K562 (cell line): ENCODE measurements around the gene CIB1. TPM values are rescaled to one million over a fixed set of nuclear protein-coding genes. Genes with fewer than 3 reads are reported as not detected.

Source experiments
- BDP1 ChIP-seq: IDR thresholded peaks from 3 replicates; pipeline ENCODE4 v1.6.1; 2011; ENCODE audit not compliant: insufficient read length, insufficient read depth
- CBX5 ChIP-seq: IDR thresholded peaks from 2 replicates; pipeline ENCODE4 v1.6.1; 2014; ENCODE audit warnings: low read depth, borderline replicate concordance
- DDX20 ChIP-seq: fragments of 450-650 bp; IDR thresholded peaks from 2 replicates; pipeline ENCODE4 v1.6.1; 2016; ENCODE audit warnings: missing genetic modification characterization, low read depth, mild to moderate bottlenecking, missing compliant biosample characterization, moderate library complexity
- ELF2 ChIP-seq: fragments of 250-450 bp; sonication (Bioruptor Pico); IDR thresholded peaks from 2 replicates; pipeline ENCODE4 v1.5.0; 2021; ENCODE audit warnings: mild to moderate bottlenecking
- ETS1 ChIP-seq: conservative IDR thresholded peaks from 2 replicates; pipeline ENCODE4 v1.6.1; 2011; ENCODE audit warnings: low read depth, mild to moderate bottlenecking, low read length; ENCODE audit not compliant: control insufficient read depth
- FOXK1 ChIP-seq: sonication (generic); formaldehyde crosslinking; IDR thresholded peaks from 2 replicates; pipeline ENCODE4 v1.8.0; 2022; ENCODE audit warnings: missing genetic modification reagents, mild to moderate bottlenecking, borderline replicate concordance
- HDAC6 ChIP-seq: IDR thresholded peaks from 2 replicates; pipeline ENCODE4 v1.6.1; 2012; ENCODE audit warnings: low read depth, mild to moderate bottlenecking, control low read depth, inconsistent platforms, low read length, moderate library complexity
- HOXB6 ChIP-seq: fragments of 250-450 bp; sonication (Bioruptor Pico); IDR thresholded peaks from 2 replicates; pipeline ENCODE4 v1.5.1; 2022; ENCODE audit warnings: mild to moderate bottlenecking, borderline replicate concordance
- KAT7 ChIP-seq: sonication (generic); formaldehyde crosslinking; IDR thresholded peaks from 2 replicates; pipeline ENCODE4 v1.8.0; 2022; ENCODE audit warnings: missing genetic modification reagents, mild to moderate bottlenecking, borderline replicate concordance
- KDM5B ChIP-seq: fragments of 200-600 bp; sonication (generic); IDR thresholded peaks from 2 replicates; pipeline ENCODE4 v1.6.1; 2012; ENCODE audit warnings: low read depth, mild to moderate bottlenecking, moderate library complexity, low read length, control low read depth, inconsistent platforms; ENCODE audit not compliant: insufficient replicate concordance
- NCOR1 ChIP-seq: fragments of 450-650 bp; IDR thresholded peaks from 2 replicates; pipeline ENCODE4 v1.6.1; 2016; ENCODE audit warnings: mild to moderate bottlenecking, moderate library complexity
- NFIC ChIP-seq: fragments of 450-650 bp; IDR thresholded peaks from 2 replicates; pipeline ENCODE4 v1.6.1; 2017; ENCODE audit warnings: mild to moderate bottlenecking, inconsistent platforms
- POLR3A ChIP-seq: IDR thresholded peaks from 2 replicates; pipeline ENCODE4 v1.6.1; 2011; ENCODE audit warnings: borderline replicate concordance, mild to moderate bottlenecking, moderate library complexity; ENCODE audit not compliant: insufficient read length, insufficient read depth; ENCODE audit errors: extremely low read depth
- RBFOX2 ChIP-seq: fragments of 200-400 bp; formaldehyde crosslinking; IDR thresholded peaks from 2 replicates; pipeline ENCODE4 v1.6.1; 2017; ENCODE audit warnings: low read depth, mild to moderate bottlenecking, low read length, moderate library complexity
- TAF9B ChIP-seq: fragments of 450-650 bp; IDR thresholded peaks from 2 replicates; pipeline ENCODE4 v1.6.1; 2018; ENCODE audit warnings: mild to moderate bottlenecking; ENCODE audit not compliant: partially characterized antibody
- TFAM ChIP-seq: fragments of 250-450 bp; sonication (Bioruptor Pico); conservative IDR thresholded peaks from 2 replicates; pipeline ENCODE4 v1.5.0; 2021; ENCODE audit warnings: mild to moderate bottlenecking, moderate library complexity
- XRCC5 ChIP-seq: fragments of 200-400 bp; formaldehyde crosslinking; IDR thresholded peaks from 2 replicates; pipeline ENCODE4 v1.6.1; 2017; ENCODE audit warnings: low read depth, mild to moderate bottlenecking, low read length
- YBX1 ChIP-seq: fragments of 450-650 bp; IDR thresholded peaks from 2 replicates; pipeline ENCODE4 v1.7.1; 2016; ENCODE audit warnings: mild to moderate bottlenecking
- ZNF12 ChIP-seq: sonication (generic); formaldehyde crosslinking; IDR thresholded peaks from 2 replicates; pipeline ENCODE4 v1.4.0; 2020; ENCODE audit warnings: mild to moderate bottlenecking, missing genetic modification reagents
- ZNF23 ChIP-seq: fragments of 250-450 bp; sonication (Bioruptor Pico); IDR thresholded peaks from 2 replicates; pipeline ENCODE4 v1.4.0; 2020; ENCODE audit warnings: mild to moderate bottlenecking
- ZNF766 ChIP-seq: fragments of 200-800 bp; sonication (Bioruptor generic); conservative IDR thresholded peaks from 2 replicates; pipeline ENCODE4 v1.6.1; 2016; ENCODE audit warnings: missing genetic modification characterization, missing compliant biosample characterization
- ZSCAN29 ChIP-seq: fragments of 450-650 bp; IDR thresholded peaks from 2 replicates; pipeline ENCODE4 v1.6.1; 2017
- polyA plus RNA-seq, 8 experiments: library from polyadenylated mRNA; depleted of rRNA in 4 of 8; stranded (reverse) in 5 of 8; unstranded in 3 of 8; fragments of >200 nt; fragmentation: Nextera tagmentation in 2 of 8; fragmentation: Illumina TruSeq in 1 of 8; extraction: Ambion mirVana in 2 of 8; extraction: Trizol in 1 of 8; gene quantifications; 2 replicates each; pipeline versions ENCODE4 v1.2.1 to v1.2.3, GENCODE V29; 2011 to 2014; ENCODE audit warnings: inconsistent platforms in 1 of 8, missing spikeins in 1 of 8
- total RNA-seq, 7 experiments: library from RNA; depleted of rRNA in 6 of 7; stranded (reverse); fragments of >200 nt in 6 of 7; fragmentation: Illumina TruSeq in 2 of 7; extraction: Trizol in 2 of 7; gene quantifications; 2 replicates each; pipeline versions ENCODE4 v1.2.1 to v1.2.3, GENCODE V29; 2011 to 2021; ENCODE audit warnings: low replicate concordance in 1 of 7
- TF ChIP-seq, protein P1 (sequence below): fragments of 450-650 bp; IDR thresholded peaks from 2 replicates; pipeline ENCODE4 v1.6.1; 2016; ENCODE audit warnings: mild to moderate bottlenecking
- TF ChIP-seq, protein P2 (sequence below): sonication (generic); formaldehyde crosslinking; IDR thresholded peaks from 2 replicates; pipeline ENCODE4 v1.8.0; 2022; ENCODE audit warnings: mild to moderate bottlenecking, missing genetic modification reagents
- TF ChIP-seq, protein P3 (sequence below): sonication (generic); formaldehyde crosslinking; IDR thresholded peaks from 2 replicates; pipeline ENCODE4 v1.8.1; 2023; ENCODE audit warnings: mild to moderate bottlenecking, missing genetic modification reagents, moderate library complexity

Gene CIB1
- total and polyA plus RNA-seq, 9 of the 15 experiments (the other 6 are each of a cell fraction or from before 2014, with no cell fraction given): 14.9 to 136 (median 64.5) TPM

- TF ChIP-seq, protein P1, sequence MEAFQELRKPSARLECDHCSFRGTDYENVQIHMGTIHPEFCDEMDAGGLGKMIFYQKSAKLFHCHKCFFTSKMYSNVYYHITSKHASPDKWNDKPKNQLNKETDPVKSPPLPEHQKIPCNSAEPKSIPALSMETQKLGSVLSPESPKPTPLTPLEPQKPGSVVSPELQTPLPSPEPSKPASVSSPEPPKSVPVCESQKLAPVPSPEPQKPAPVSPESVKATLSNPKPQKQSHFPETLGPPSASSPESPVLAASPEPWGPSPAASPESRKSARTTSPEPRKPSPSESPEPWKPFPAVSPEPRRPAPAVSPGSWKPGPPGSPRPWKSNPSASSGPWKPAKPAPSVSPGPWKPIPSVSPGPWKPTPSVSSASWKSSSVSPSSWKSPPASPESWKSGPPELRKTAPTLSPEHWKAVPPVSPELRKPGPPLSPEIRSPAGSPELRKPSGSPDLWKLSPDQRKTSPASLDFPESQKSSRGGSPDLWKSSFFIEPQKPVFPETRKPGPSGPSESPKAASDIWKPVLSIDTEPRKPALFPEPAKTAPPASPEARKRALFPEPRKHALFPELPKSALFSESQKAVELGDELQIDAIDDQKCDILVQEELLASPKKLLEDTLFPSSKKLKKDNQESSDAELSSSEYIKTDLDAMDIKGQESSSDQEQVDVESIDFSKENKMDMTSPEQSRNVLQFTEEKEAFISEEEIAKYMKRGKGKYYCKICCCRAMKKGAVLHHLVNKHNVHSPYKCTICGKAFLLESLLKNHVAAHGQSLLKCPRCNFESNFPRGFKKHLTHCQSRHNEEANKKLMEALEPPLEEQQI: no peak
- TF ChIP-seq ZSCAN29: no peak
- no peak for TF ChIP-seq KAT7
- TF ChIP-seq, protein P2, sequence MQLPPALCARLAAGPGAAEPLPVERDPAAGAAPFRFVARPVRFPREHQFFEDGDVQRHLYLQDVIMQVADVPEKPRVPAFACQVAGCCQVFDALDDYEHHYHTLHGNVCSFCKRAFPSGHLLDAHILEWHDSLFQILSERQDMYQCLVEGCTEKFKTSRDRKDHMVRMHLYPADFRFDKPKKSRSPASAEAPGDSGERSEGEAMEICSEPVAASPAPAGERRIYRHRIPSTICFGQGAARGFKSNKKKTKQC (CRISPR knock-in tag): no peak
- no peak for TF ChIP-seq CBX5
- no peak for TF ChIP-seq ZNF766
- TF ChIP-seq TFAM: no peak
- TF ChIP-seq ELF2 (CRISPR knock-in tag): 0 out of 2 replicates have a peak, but pooled peaks have one; percentile 65
- peak; percentile 61 for TF ChIP-seq NFIC
- no peak for TF ChIP-seq NCOR1
- no peak for TF ChIP-seq TAF9B
- no peak for TF ChIP-seq ZNF23
- TF ChIP-seq POLR3A: no peak
- no peak for TF ChIP-seq DDX20 (tag)
- no peak for TF ChIP-seq ZNF12
- TF ChIP-seq ETS1: peak; percentile 48
- TF ChIP-seq HOXB6 (CRISPR knock-in tag): no peak
- TF ChIP-seq, protein P3, sequence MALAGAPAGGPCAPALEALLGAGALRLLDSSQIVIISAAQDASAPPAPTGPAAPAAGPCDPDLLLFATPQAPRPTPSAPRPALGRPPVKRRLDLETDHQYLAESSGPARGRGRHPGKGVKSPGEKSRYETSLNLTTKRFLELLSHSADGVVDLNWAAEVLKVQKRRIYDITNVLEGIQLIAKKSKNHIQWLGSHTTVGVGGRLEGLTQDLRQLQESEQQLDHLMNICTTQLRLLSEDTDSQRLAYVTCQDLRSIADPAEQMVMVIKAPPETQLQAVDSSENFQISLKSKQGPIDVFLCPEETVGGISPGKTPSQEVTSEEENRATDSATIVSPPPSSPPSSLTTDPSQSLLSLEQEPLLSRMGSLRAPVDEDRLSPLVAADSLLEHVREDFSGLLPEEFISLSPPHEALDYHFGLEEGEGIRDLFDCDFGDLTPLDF (CRISPR knock-in tag): no peak
- TF ChIP-seq BDP1: no peak
- no peak for TF ChIP-seq XRCC5
- no peak for TF ChIP-seq HDAC6
- TF ChIP-seq FOXK1 (CRISPR knock-in tag): no peak
- no peak for TF ChIP-seq YBX1
- peak; percentile 82 for TF ChIP-seq RBFOX2
- peak; percentile 56 for TF ChIP-seq KDM5B
These were observed 15.6 kb upstream of the CIB1 start, which contains the start of gene TTLL13 (continued) for GRCh38 chr15:90249203-90249863.
